ENCODE measurements around the gene TAC4.

DNA sequence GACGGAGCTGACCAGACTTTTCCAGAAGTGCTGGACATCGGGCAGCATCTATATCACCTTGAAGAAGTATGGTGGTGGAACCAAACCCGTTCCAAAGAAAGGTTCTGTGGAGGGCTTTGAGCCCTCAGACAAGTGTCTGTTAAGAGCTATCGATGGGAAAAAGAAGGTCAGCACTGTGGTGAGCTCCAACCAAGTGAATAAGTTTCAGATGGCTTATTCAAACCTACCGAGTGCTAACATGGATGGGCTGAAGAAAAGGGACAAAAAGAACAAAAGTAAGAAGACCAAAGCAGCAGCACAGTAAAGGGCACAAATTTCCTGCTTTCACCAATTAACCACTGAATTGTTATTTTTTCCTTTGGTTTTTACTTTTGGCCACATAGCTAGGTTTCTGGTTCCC is 52.5 kb downstream of the TAC4 start:
- TF ChIP-seq, protein P1, sequence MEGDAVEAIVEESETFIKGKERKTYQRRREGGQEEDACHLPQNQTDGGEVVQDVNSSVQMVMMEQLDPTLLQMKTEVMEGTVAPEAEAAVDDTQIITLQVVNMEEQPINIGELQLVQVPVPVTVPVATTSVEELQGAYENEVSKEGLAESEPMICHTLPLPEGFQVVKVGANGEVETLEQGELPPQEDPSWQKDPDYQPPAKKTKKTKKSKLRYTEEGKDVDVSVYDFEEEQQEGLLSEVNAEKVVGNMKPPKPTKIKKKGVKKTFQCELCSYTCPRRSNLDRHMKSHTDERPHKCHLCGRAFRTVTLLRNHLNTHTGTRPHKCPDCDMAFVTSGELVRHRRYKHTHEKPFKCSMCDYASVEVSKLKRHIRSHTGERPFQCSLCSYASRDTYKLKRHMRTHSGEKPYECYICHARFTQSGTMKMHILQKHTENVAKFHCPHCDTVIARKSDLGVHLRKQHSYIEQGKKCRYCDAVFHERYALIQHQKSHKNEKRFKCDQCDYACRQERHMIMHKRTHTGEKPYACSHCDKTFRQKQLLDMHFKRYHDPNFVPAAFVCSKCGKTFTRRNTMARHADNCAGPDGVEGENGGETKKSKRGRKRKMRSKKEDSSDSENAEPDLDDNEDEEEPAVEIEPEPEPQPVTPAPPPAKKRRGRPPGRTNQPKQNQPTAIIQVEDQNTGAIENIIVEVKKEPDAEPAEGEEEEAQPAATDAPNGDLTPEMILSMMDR (IDR thresholded peaks at IDR 0.05; ENCODE audit: low read depth, low read length, missing input control) = no peak
- no peak for TF ChIP-seq SP1 (IDR thresholded peaks at IDR 0.05)
- no peak for TF ChIP-seq YY1 (IDR thresholded peaks at IDR 0.05)
- TF ChIP-seq JUND (IDR thresholded peaks at IDR 0.05) = no peak
- TF ChIP-seq HNF4A (conservative IDR thresholded peaks at IDR 0.05) = no peak
- no peak for TF ChIP-seq HNF4G (IDR thresholded peaks at IDR 0.05)
- TF ChIP-seq, protein P2, sequence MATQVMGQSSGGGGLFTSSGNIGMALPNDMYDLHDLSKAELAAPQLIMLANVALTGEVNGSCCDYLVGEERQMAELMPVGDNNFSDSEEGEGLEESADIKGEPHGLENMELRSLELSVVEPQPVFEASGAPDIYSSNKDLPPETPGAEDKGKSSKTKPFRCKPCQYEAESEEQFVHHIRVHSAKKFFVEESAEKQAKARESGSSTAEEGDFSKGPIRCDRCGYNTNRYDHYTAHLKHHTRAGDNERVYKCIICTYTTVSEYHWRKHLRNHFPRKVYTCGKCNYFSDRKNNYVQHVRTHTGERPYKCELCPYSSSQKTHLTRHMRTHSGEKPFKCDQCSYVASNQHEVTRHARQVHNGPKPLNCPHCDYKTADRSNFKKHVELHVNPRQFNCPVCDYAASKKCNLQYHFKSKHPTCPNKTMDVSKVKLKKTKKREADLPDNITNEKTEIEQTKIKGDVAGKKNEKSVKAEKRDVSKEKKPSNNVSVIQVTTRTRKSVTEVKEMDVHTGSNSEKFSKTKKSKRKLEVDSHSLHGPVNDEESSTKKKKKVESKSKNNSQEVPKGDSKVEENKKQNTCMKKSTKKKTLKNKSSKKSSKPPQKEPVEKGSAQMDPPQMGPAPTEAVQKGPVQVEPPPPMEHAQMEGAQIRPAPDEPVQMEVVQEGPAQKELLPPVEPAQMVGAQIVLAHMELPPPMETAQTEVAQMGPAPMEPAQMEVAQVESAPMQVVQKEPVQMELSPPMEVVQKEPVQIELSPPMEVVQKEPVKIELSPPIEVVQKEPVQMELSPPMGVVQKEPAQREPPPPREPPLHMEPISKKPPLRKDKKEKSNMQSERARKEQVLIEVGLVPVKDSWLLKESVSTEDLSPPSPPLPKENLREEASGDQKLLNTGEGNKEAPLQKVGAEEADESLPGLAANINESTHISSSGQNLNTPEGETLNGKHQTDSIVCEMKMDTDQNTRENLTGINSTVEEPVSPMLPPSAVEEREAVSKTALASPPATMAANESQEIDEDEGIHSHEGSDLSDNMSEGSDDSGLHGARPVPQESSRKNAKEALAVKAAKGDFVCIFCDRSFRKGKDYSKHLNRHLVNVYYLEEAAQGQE (IDR thresholded peaks at IDR 0.05) = no peak
- TF ChIP-seq RAD21 (IDR thresholded peaks at IDR 0.05) = no peak
- no peak for TF ChIP-seq EGR1 (IDR thresholded peaks at IDR 0.05; ENCODE audit: low read depth in 2 of 2)
- TF ChIP-seq, protein P3, sequence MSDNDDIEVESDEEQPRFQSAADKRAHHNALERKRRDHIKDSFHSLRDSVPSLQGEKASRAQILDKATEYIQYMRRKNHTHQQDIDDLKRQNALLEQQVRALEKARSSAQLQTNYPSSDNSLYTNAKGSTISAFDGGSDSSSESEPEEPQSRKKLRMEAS (IDR thresholded peaks at IDR 0.05) = no peak
- no peak for TF ChIP-seq FOXA2 (IDR thresholded peaks at IDR 0.05)
- no peak for TF ChIP-seq RXRA (IDR thresholded peaks at IDR 0.05)
- no peak for TF ChIP-seq ATF3 (IDR thresholded peaks at IDR 0.05)
- no peak for TF ChIP-seq TAF1 (conservative IDR thresholded peaks at IDR 0.05)
